Stomach (tissue), 4 donors: Measurements from ENCODE around the gene CFAP46.

Experiments used
- POLR2A ChIP-seq, 4 donors: fragments of 450-650 bp; IDR thresholded peaks; one replicate each; pipeline ENCODE4 v1.6.1; 2016; ENCODE audit warnings: antibody characterized with exemption in 4 of 4, control low read depth in 2 of 4, mild to moderate bottlenecking in 1 of 4, moderate library complexity in 1 of 4
- POLR2AphosphoS5 ChIP-seq, 3 donors: sonication (generic); formaldehyde crosslinking; IDR thresholded peaks; one replicate each; pipeline ENCODE4 v1.6.1; 2016; ENCODE audit warnings: antibody characterized with exemption in 3 of 3

DNA sequence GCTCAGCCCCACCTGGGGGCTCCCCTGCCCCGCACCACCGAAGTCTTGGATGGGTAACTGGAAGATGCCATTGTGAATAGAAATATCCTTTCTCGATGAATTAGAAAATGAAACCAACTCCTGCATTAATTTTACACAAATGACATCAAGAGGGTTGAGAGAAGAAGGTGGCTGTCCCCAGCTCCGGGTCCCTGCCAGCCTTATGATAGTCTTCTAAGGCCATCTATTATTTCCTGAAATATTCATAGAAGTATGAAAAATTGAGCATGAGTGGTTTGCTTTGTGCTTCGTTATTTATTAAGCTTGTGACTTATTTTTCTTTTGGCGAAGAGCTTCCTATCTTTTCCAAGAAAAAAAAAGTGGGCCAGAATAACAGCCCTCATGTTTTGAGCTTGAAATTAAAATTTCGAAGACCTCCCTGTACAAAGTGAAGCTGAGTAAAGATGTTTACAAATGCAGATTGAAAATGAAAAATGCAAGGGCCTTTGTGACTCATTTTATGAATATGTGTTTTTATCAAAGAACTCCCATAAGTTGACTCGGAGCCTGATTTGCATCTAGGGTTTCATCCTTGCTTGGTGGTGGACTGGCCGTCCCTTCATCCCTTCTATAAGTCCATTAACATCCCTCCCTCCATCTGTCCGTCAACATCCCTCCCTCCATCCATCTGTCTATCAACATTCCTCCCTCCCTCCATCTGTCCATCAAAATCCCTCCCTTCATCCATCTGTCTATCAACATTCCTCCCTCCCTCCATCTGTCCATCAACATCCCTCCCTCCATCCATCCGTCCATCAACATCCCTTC lies 20.5 kb upstream of the CFAP46 start:
- TF ChIP-seq POLR2AphosphoS5 (IDR thresholded peaks at IDR 0.05) (no peak), POLR2A (IDR thresholded peaks at IDR 0.05) (no peak)
